ENCODE measurements around the gene GALNTL6. TPM values are rescaled to one million over a fixed set of nuclear protein-coding genes. Genes with fewer than 3 reads are reported as not detected.

The GALNTL6 gene
- total and polyA plus RNA-seq, 9 of the 15 experiments (the other 6 are each of a cell fraction or from before 2014, with no cell fraction given), result 0.18 to 0.50 (median 0.29) TPM

GRCh38 chr4:172105918-172106317 is 292.7 kb downstream of the GALNTL6 start:
- Histone ChIP-seq H3K4me1 (replicated peaks in 1 of 2; ENCODE audit: control insufficient read depth in 2 of 2, insufficient read depth in 2 of 2, low read length in 2 of 2) (no peaks in the 10 kb centered on the region), H3K9ac (ENCODE audit: insufficient read depth in 1 of 2, low read depth in 2 of 2, low read length in 2 of 2) (no peak overlapping the region), H3K27me3 (ENCODE audit: control insufficient read depth in 2 of 2, insufficient read depth in 2 of 2, low read length in 2 of 2) (no peaks in the 10 kb centered on the region), H3K9me3 (replicated peaks; ENCODE audit: control insufficient read depth, insufficient read depth, low read depth, low read length) (no peaks in the 10 kb centered on the region), H3K4me2 (ENCODE audit: insufficient read depth, low read length) (no peak overlapping the region), H3K79me2 (ENCODE audit: control insufficient read depth, insufficient read depth, low read length) (no peaks in the 10 kb centered on the region), H3K27ac (ENCODE audit: extremely low read depth, low read depth, low read length) (no peak overlapping the region), H2AFZ (ENCODE audit: low read depth, low read length) (no peak overlapping the region), H3K9me1 (ENCODE audit: control insufficient read depth, insufficient read depth, low read length) (no peaks in the 10 kb centered on the region), H3K36me3 (ENCODE audit: control insufficient read depth, insufficient read depth, low read length) (no peaks in the 10 kb centered on the region), H4K20me1 (replicated peaks; ENCODE audit: control insufficient read depth, insufficient read depth, low read length) (no peaks in the 10 kb centered on the region), H3K4me3 (no peak overlapping the region)
- POLR2A ChIA-PET, result no interaction called here
- CTCF ChIA-PET (ENCODE audit: low intra/inter-chr PET ratio), result no interaction called here
- DNase-seq (ENCODE audit: extremely low read depth in 1 of 4, low spot score in 3 of 4) (peak in 2 of 4 experiments; percentile 18 to 30), ATAC-seq (peak; percentile 66; the same call in 2 of the 3 replicates), FAIRE-seq (peak; percentile 52)
- intact Hi-C loops (cut with micrococcal nuclease) (loop anchor here (2.0 kb wide), 1 partner anchor 17 kb away; no protein-coding TSS in a partner anchor), in situ Hi-C loops (cut with MboI) (no loop called here)
- WGBS (ENCODE audit: insufficient coverage, low coverage, missing lambda C conversion rate), result 0% methylated on average over 1 of the region's 1 CpG
- TF ChIP-seq HBP1 (CRISPR knock-in tag; IDR thresholded peaks at IDR 0.05), result no peak
- TF ChIP-seq MAFK (IDR thresholded peaks at IDR 0.05; ENCODE audit: low read length), result peak; percentile 59; the same call in 1 of the 2 replicates
- 0 out of 2 replicates have a peak, but pooled peaks have one; percentile 51 for TF ChIP-seq DPF2 (IDR thresholded peaks at IDR 0.05)
- no peak for TF ChIP-seq HDAC6 (IDR thresholded peaks at IDR 0.05; ENCODE audit: low read depth, low read length)
- TF ChIP-seq C11orf30 (IDR thresholded peaks at IDR 0.05; ENCODE audit: low read depth), result peak; percentile 65
- peak; percentile 54; the same call in 1 of the 2 replicates for TF ChIP-seq ARID1B (IDR thresholded peaks at IDR 0.05)
- no peak for TF ChIP-seq ZFP1 (CRISPR knock-in tag; IDR thresholded peaks at IDR 0.05)
- TF ChIP-seq TRIM24 (IDR thresholded peaks at IDR 0.05), result peak; percentile 62 to 78; a peak in 3 of 4 replicates
- peak; percentile 52 for TF ChIP-seq ZNF316 (IDR thresholded peaks at IDR 0.05)
- peak; percentile 38 for TF ChIP-seq TCF3 (CRISPR knock-in tag; IDR thresholded peaks at IDR 0.05)
- TF ChIP-seq TAL1 (IDR thresholded peaks at IDR 0.05), result peak; percentile 18; the same call in 1 of the 2 replicates
- TF ChIP-seq MAFF (IDR thresholded peaks at IDR 0.05; ENCODE audit: low read length), result peak; percentile 51; the same call in 1 of the 2 replicates
- TF ChIP-seq CBFA2T2 (conservative IDR thresholded peaks at IDR 0.05), result peak; percentile 33; the same call in 1 of the 2 replicates
- peak; percentile 59; the same call in 1 of the 2 replicates for TF ChIP-seq CBFA2T3 (IDR thresholded peaks at IDR 0.05)
- peak; percentile 79 for TF ChIP-seq NFE2 (IDR thresholded peaks at IDR 0.05; ENCODE audit: low read depth)
- 0 out of 2 replicates have a peak, but pooled peaks have one; percentile 19 for TF ChIP-seq SMARCA4 (IDR thresholded peaks at IDR 0.05)
- TF ChIP-seq ZNF134 (CRISPR knock-in tag; conservative IDR thresholded peaks at IDR 0.05), result no peak
- peak in 1 of 2 experiments; percentile 34; a peak in 1 of 3 replicates for TF ChIP-seq CBX3 (IDR thresholded peaks at IDR 0.05; ENCODE audit: borderline replicate concordance in 1 of 2, low read length in 2 of 2)
- TF ChIP-seq ZNF766 (CRISPR knock-in tag; conservative IDR thresholded peaks at IDR 0.05), result peak; percentile 100
- BruUV-seq (replicated peaks), result no TSS peak

Data from K562 (cell line).